ENCODE results near the gene MICAL3. TPM values are rescaled to one million over a fixed set of nuclear protein-coding genes. Genes with fewer than 3 reads are reported as not detected.

MICAL3 gene
- total and polyA plus RNA-seq, 9 of the 15 experiments (the other 6 are each of a cell fraction or from before 2014, with no cell fraction given), result 0.53 to 32.1 (median 12.3) TPM

GRCh38 chr22:17957204-17957603, 67.2 kb downstream of the MICAL3 start:
- no peak for ATAC-seq
- Histone ChIP-seq H3K4me3 (no peak overlapping the region), H3K4me1 (replicated peaks in 1 of 2; ENCODE audit: control insufficient read depth in 2 of 2, insufficient read depth in 2 of 2, low read length in 2 of 2) (peaks cover 0 to 8% of the 10 kb centered on the region in 2 experiments; a peak in 3 of 5 replicates), H3K9me1 (ENCODE audit: control insufficient read depth, insufficient read depth, low read length) (no peaks in the 10 kb centered on the region), H3K9me3 (replicated peaks; ENCODE audit: control insufficient read depth, insufficient read depth, low read depth, low read length) (no peaks in the 10 kb centered on the region), H3K79me2 (ENCODE audit: control insufficient read depth, insufficient read depth, low read length) (peaks cover 5% of the 10 kb centered on the region; the same call in 1 of the 3 replicates), H4K20me1 (replicated peaks; ENCODE audit: control insufficient read depth, insufficient read depth, low read length) (peaks cover 28% of the 10 kb centered on the region), H2AFZ (ENCODE audit: low read depth, low read length) (no peak overlapping the region), H3K9ac (ENCODE audit: insufficient read depth in 1 of 2, low read depth in 2 of 2, low read length in 2 of 2) (no peak overlapping the region), H3K36me3 (ENCODE audit: control insufficient read depth, insufficient read depth, low read length) (no peaks in the 10 kb centered on the region), H3K27ac (ENCODE audit: extremely low read depth, low read depth, low read length) (no peak overlapping the region), H3K4me2 (ENCODE audit: insufficient read depth, low read length) (no peak overlapping the region), H3K27me3 (ENCODE audit: control insufficient read depth in 2 of 2, insufficient read depth in 2 of 2, low read length in 2 of 2) (no peaks in the 10 kb centered on the region)
- ChIA-PET CTCF (ENCODE audit: low intra/inter-chr PET ratio) (no interaction called here), POLR2A (interaction anchor here (1.0 to 3.3 kb wide), 3 partner anchors 11 to 14 kb away, joined by 5 to 14 read pairs (median 6); no protein-coding TSS in a partner anchor)
- DNase-seq (ENCODE audit: extremely low read depth in 1 of 4, low spot score in 3 of 4), result no peak
- TF ChIP-seq RB1 (IDR thresholded peaks at IDR 0.05; ENCODE audit: low read depth) (no peak), NR0B1 (IDR thresholded peaks at IDR 0.05; ENCODE audit: partially characterized antibody) (no peak), POLR2AphosphoS2 (IDR thresholded peaks at IDR 0.05; ENCODE audit: low read length) (no peak), DMBX1 (CRISPR knock-in tag; IDR thresholded peaks at IDR 0.05; ENCODE audit: borderline replicate concordance) (no peak), NR1H2 (CRISPR knock-in tag; IDR thresholded peaks at IDR 0.05) (no peak), TFAP4 (CRISPR knock-in tag; IDR thresholded peaks at IDR 0.05; ENCODE audit: borderline replicate concordance) (no peak), GATAD2B (IDR thresholded peaks at IDR 0.05; ENCODE audit: borderline replicate concordance) (no peak), NCOA6 (IDR thresholded peaks at IDR 0.05) (no peak), KLF1 (tag; IDR thresholded peaks at IDR 0.05) (no peak), KDM5B (IDR thresholded peaks at IDR 0.05; ENCODE audit: insufficient replicate concordance, low read depth, low read length) (no peak), ZNF311 (CRISPR knock-in tag; IDR thresholded peaks at IDR 0.05) (no peak), CEBPZ (IDR thresholded peaks at IDR 0.05; ENCODE audit: borderline replicate concordance, low read depth, low read length) (no peak), ZBTB33 (CRISPR knock-in tag; IDR thresholded peaks at IDR 0.05) (no peak), DDX20 (tag; IDR thresholded peaks at IDR 0.05; ENCODE audit: low read depth) (no peak)
- FAIRE-seq, result no peak
- intact Hi-C loops (cut with micrococcal nuclease), result no loop called here
- WGBS (ENCODE audit: insufficient coverage, low coverage, missing lambda C conversion rate), result 70% methylated on average over 7 of the region's 7 CpGs
- no TSS peak for BruUV-seq (replicated peaks)
- in situ Hi-C loops (cut with MboI), result no loop called here

All from K562 (cell line).